Endometrial microvascular endothelial cells (primary cell): Measurements from ENCODE around the gene CHSY1. TPM values are rescaled to one million over a fixed set of nuclear protein-coding genes. Genes with fewer than 3 reads are reported as not detected.

Source experiments
- in situ Hi-C: cut with HindIII; loops from 2 replicates; pipeline ENCODE4 v1.10.0; 2017; ENCODE audit warnings: low sequenced_read_pairs, low pct_unique_long_range_greater_than_20kb; ENCODE audit errors: inconsistent ontology term
- total RNA-seq: library from RNA; depleted of rRNA; stranded (reverse); fragments of >200 nt; gene quantifications from one replicate; pipeline ENCODE4 v1.2.3, GENCODE V29; 2015; ENCODE audit errors: inconsistent ontology term

Gene CHSY1
- total RNA-seq, 1 donor from 2014 or later = 35.7 TPM

DNA sequence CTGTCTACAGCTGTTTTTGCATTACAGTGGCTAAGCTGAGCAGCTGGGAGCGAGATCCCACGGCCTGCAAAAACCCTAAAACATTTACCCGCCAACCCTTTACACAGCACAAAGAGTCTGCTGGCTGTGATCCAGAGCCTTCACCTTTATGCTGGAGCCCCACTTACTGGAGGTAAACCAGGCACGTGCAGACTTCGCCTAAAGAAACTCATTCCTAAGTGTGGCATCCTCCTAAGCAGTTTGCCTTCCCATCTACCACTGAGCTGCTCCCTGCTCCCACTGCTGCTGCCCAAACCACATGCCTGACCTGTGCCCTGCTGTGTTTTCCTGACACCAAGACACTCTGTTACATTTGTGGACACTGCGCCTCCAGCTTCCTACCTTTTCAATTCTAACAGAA is 53.0 kb downstream of the CHSY1 start:
- in situ Hi-C loops = no loop called here

DNA sequence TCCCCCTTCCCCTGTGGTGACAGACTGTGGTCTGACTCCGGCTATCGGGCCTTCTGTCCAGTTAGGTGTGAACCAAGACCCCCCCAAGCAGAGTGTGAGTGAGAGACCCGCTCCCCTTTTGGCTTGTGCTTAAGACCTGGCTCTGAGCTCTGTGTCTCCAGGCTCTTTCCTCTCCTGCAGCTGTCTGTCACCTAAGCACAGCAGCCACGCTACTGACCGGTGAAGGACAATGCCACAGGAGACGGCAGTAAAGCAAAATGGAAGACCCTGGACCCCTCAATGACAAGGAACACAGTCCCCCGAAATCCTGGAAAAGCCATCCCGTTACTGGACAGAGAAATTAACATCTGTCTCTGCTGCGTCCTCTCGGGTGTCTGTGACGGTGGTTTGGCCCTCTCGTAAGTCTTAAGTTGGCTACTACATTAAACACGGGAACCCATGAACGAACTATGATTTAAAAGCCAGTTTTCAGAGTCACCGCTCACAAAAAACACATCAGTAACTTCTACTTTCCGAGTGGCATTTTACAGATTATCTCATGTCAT is 53.7 kb downstream of the CHSY1 start:
- in situ Hi-C loops = no loop called here

DNA sequence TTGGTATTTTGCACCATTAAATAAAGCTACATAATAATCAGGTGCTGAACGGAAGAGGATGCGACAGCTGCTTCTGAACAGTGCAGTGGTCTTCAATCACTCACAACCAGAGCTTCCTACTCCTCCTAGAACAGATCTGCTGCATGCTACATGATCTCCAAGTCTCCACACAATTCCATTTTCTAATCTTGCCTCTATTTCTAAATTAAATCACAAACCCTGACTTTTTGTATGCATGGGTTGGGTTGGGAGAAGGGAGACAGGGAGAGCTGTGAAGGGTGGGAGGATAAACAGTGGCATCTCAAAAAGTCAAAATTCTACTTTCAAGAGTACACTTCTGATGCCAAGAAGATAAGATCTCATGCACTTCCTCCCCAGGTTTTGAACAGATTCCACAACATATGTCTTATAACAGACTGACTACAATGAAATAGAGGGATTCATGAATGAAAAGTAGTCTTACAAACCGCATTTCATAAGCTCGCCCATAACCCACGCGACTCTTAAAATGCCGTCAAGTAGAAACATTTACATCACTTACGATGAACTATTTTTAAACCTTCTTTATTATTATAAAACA is 57.2 kb downstream of the CHSY1 start:
- in situ Hi-C loops = no loop called here

- in situ Hi-C loops = no loop called here
These were observed 57.9 kb downstream of the CHSY1 start for GRCh38 chr15:101193806-101194545.

DNA sequence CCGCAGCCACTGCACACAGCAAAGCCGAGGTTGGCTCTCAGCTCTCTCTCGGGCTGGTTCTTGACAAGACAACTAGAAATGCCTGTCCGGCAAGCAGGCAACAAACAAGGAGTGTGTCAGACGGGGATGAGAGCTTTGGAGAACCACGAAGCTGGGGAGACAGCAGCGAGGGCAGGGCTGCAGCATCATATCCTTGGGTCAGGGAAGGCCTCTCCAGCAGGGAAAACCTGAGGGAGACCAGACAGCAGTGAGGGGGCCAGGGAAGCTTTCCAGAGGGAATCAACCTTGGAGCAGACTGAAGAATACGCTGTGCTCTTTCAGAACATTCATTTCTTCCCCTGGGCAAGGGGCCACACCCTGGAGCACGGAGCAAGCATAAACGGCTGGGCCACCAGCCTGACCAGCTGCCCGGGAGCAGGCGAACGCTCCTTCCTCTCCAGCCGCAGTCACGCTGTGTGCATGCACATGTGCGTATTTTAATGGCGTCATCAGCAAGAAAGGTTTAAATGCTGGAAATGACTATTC is 58.7 kb downstream of the CHSY1 start:
- in situ Hi-C loops = no loop called here

- in situ Hi-C loops = no loop called here
These were observed 59.8 kb downstream of the CHSY1 start for GRCh38 chr15:101192081-101192480.

DNA sequence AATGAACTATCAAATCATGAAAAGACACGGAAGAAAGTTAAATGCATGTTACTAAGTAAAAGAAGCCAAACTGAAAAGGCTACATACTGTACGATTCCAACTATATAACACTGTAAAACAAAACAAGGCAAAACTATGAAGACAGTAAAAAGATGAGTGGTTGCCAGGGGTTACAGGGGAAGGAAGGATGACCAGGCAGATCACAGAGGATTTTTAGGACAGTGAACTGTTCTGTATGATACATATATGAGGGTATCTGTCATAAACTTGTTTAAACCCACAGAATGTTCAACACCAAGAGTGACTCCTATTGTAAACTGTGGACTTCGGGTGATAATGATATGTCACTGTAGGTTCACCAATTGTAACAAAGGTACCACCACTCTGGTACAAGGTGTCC is 60.6 kb downstream of the CHSY1 start:
- in situ Hi-C loops = no loop called here

- in situ Hi-C loops = no loop called here
These were observed 61.7 kb downstream of the CHSY1 start for GRCh38 chr15:101190092-101190595.

GRCh38 chr15:101189409-101190091 is 62.3 kb downstream of the CHSY1 start:
- in situ Hi-C loops = no loop called here

GRCh38 chr15:101188637-101189408 is 63.0 kb downstream of the CHSY1 start:
- in situ Hi-C loops = no loop called here

- in situ Hi-C loops = no loop called here
These were observed 63.8 kb downstream of the CHSY1 start for GRCh38 chr15:101187820-101188636.

- in situ Hi-C loops = no loop called here
These were observed 66.1 kb downstream of the CHSY1 start for GRCh38 chr15:101185770-101186169.

- in situ Hi-C loops = no loop called here
These were observed 66.5 kb downstream of the CHSY1 start for GRCh38 chr15:101185336-101185735.

DNA sequence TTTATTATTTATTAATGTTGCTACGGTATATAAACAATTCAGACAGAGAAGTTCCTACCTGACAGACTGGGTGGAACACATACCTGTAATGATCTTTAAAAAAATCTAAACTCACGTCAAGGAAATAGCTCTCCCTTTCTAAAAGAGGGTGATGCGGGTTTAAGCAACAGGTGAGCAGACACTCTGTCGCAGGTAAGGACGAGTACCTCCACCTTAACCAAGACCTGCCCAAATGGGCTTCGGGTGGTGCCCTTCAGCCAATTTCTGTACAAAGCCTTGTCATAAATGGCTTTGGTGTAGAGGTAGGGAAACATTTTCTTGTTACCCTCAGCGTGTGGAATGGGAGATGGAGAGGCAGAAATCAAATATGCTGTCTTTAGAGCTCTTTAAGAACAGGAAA is 67.0 kb downstream of the CHSY1 start:
- in situ Hi-C loops = no loop called here

DNA sequence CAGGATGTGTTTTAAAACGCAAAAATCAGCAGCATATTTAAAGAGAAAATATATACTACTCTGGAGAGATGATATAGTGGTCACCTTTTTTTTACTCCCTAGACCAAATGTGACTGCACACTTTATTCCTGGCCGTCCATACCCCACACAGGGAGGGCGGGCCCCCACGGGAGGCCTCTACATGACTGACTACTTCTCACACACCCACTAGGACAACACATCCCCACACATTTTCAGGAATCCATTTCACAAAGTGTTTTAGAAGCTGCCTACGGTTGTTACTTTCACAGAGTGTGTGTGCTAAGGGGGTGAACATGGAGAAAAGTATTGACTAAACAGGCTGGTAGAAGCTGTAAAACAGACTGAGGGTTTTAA is 67.9 kb downstream of the CHSY1 start:
- in situ Hi-C loops = no loop called here

DNA sequence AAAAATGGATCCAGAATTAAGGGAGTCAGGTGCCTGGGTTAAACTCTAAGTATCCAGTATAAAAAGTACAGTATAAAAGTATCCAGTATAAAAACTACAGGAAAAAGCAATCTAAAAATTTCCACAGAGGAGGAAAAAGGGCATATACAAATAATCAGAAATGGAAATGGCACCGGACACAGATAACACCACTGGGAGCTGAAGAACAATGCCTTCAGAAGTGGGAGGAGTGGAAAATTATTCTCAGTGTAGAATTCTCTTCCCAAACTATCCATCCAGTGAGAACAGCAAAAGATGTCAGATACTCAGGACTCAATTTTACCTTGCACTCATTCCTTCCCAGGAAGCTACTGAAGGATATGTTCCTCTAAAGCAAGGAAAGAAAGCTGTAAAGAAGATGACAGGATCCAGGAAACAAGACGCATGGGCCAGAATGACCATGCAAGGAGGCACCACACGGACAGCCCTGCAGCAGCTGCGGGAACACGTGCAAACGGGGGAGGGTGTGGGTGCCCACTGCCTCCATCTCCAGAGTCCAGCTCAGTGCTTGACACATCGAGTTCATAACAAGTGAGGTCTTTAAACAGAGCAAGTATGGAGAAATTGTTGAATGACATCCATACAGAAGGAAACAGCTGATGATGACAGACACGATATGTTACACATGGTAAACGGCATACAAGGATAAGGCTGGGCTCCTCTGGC is 68.5 kb downstream of the CHSY1 start:
- in situ Hi-C loops = no loop called here

DNA sequence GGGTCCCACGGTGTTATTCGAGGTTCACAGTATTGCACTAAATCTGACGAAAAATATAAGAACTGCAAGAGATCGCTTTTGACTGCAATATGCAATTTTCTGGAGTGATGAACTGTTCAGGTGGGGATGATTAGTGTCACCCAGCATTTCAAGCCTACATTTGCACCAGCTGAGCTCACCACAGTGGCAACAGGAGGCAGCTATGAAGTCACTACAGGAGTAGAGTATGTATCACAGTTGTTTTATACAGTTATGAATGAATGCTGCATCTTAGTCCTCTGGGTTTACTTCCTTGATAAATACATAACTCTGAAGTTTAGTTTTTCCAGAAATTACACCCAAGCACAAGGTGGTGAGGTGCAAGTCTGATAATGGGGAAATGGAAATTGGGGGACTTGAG is 69.6 kb downstream of the CHSY1 start:
- in situ Hi-C loops = no loop called here

- in situ Hi-C loops = no loop called here
These were observed 70.5 kb downstream of the CHSY1 start for GRCh38 chr15:101181349-101181748.
